HG03571 (cell line): Measurements from ENCODE around the gene LMOD1.
"Not testable (repeated sequence)": the region's sequence is repeated elsewhere in the genome, so short reads cannot be mapped to it uniquely, and the experiment has no call there.

Source experiments
- ATAC-seq: cut with Tn5 transposase; IDR thresholded peaks from one replicate; pipeline ENCODE4 v1.9.1; 2021; ENCODE audit not compliant: unreplicated experiment

The LMOD1 gene

DNA sequence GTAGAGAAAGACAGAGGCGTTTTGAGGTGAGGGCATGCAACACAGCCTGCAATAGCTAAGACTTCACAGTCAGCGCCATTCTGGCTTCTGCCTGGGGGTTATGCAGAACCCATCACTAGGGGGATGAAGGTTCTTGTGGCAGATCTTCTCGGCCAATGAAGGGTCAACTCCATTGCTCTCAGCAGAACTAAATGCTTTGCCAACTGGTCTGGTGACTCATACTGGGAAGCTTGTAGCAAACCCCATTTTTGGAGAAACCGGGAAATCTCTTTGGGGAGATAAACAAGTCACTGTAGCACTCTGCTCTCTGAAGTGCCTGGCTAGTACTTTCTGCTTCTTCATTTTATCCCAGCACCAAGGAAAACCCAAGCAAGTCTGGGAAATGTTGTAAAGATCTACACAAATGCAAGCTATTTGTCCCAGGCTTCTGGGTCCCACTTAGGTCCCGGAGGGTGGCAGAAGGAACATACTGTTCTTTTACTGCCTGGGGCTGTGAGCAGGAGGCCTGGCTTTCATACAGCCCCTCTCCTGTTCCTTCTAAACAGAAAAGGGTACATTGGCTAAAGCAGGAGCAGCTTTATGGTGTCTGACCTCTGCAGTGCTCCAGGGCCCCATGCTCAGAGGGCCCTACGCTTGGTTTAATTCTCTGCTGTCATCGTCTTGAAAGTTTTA, 28.9 kb downstream of the LMOD1 start:
- ATAC-seq = no peak

- no peak for ATAC-seq
Observed at GRCh38 chr1:201916649-201917249, 29.6 kb downstream of the LMOD1 start.

DNA sequence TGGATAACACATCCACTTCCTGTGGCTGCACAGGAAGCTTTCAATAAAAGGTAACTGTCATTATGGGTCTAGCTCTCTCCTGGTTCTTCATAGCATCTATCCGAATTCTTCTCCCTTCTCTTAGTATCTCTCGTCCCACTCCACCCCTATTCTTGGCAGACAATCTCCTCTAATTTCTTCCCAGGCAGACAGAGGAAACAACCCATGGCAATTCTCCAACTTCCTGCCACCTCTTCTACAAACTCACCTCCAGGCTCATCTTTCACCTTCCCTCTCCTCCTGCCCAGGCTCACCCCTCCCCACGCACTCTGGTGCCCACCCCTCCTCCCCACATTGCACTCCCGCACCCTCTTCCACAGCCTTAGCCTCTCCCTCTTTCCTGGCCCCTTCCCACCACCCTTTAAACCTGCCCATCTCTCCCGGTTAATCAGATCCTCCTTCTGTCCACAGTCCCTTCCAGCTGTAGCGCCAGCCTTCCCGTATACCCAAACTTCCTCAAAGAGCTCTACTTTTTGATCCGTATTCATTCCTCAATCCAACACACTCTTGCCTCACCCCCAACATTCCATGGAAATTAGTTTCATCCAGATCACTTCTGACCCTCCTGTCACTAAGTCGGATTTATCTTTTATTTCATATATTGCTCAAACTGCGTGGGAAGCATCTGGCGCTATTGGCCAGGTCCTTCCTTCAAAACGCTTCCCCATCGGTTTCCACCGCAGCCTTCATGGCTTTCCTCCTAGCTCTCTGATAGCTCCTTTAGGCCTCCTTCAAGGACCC, 31.7 kb downstream of the LMOD1 start:
- no peak for ATAC-seq

- no peak for ATAC-seq
Observed at GRCh38 chr1:201912832-201913231, 33.5 kb downstream of the LMOD1 start.

GRCh38 chr1:201911826-201912571, 34.3 kb downstream of the LMOD1 start:
- no peak for ATAC-seq

DNA sequence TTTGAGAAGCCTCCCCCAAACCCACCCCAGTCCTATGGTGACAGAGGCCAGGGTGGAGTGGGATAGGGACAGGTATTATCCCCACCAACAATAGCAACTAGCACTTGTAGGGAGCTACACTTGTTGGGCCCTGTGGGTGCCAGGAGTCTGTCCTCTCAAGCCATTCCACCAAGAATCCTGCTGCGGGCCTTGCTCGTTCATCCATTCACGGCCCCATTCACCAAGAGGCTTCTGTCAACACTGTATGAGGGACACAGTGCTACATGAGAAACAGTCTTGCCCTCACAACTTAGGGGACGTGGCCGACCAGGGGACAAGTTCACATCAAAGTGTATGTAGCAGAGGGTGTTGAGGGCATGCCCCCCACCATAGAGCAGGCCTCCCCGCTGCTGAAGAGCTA, 38.7 kb downstream of the LMOD1 start:
- ATAC-seq = no peak

GRCh38 chr1:201906336-201906735, 40.0 kb downstream of the LMOD1 start:
- no peak for ATAC-seq

DNA sequence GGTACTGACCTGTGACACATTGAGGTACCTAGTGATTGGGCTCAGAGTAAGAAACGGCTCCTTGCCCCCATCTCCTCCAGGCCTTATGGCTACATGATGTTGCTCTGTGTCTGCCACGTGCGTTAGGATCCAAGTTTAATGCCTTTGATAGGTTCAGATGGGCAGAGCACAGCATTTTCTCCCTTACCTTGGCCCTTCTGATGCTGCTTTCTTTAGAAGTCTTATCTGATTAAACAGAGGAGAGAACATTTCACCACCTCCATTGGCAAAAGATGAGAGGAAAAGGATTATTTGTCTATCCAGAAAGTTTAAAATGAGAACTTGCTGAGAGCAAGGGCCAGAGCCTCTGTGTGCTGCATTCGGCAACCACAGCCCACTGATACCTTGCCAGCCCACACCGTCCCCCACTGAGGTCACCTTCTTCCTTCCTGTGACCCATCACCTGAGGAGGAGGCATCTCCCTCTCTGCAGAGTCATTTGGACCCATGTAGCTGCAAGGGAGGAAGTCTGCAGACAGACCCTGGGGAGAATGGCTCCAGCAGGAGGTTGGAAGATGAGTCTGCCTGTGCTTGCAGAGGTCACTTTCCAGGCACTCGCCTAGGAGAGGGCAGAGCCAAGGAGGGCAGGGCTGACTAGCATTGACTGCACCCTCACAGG, 41.0 kb downstream of the LMOD1 start:
- ATAC-seq = no peak

- no peak for ATAC-seq
Observed at GRCh38 chr1:201904579-201904978, 41.8 kb downstream of the LMOD1 start.

DNA sequence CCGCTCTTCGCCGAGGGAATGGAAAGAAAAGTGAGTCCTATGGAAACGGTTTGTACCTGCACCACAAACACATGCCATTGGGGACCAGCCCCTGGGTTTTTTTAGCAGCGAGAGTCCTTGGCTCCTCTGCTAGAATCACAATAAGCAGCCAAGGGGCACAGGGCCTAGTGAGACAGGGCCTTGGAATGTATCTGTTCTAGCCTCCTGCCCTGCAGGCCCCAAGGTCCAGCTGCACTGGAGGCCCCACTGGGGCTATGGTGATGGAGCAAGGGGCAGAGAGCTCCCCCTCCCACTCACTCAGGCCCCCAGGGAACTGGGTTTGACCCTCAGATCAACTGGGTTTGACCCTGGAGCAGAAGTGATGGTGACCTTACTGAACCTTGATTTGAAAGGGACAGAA, 43.2 kb downstream of the LMOD1 start:
- no peak for ATAC-seq

GRCh38 chr1:201902198-201902597, 44.1 kb downstream of the LMOD1 start:
- ATAC-seq = no peak

GRCh38 chr1:201901036-201901435, 45.3 kb downstream of the LMOD1 start:
- ATAC-seq = not testable (repeated sequence)

DNA sequence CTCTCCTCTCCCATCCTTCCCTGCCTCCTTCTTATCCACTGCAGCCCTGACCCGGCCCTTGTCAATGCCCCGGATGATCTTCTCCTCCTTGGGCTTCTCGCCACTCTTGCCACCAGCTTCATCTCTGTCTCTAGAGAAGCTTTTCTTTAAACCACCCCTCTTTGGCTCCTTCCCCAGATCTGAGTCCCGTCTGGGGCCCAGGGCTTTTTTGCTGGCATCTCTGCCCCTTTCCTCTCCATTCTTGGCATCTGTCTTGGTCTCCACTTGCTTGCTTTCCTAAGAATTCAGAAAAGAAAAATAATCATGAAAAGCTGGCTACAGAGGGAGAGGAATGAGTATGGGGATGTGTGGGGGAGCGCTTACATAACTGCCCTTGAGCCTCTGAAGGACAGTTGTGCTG, 45.9 kb downstream of the LMOD1 start:
- no peak for ATAC-seq

DNA sequence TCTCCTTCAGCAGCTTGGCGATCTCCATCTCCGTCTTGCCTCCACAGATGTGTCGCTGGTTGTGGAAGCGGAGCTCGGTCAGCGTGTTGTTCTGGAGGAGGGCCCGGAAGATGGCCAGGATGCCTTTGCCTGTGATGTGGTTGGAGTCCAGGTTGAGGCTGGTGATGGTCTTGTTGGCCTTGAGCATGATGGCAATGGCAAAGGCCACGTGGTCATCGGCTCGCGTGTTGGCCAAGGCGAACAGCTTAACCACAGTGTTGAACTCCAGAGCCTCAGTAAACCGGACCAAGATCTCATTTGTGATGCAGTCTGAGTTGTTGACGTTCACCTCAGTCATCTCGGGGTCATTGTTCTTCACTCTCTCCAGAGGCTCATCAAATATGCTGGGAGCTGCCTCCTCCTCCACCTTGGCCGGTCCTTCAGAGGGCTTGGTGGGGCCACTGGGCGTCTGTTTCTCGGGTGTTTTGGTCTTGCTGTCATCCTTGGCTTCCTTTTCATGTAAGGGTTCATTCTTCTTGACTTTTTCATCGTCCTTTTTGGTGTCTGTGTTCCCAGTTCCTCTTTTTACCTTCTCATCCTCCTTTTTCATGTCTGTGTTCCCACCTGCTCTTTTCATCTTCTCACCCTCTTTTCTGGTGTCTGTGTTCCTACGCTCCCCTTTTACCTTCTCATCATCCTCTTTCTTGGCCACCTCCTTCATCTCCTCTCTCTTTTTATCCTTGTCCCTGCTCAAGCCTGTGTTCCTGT, 46.5 kb downstream of the LMOD1 start:
- ATAC-seq = no peak

DNA sequence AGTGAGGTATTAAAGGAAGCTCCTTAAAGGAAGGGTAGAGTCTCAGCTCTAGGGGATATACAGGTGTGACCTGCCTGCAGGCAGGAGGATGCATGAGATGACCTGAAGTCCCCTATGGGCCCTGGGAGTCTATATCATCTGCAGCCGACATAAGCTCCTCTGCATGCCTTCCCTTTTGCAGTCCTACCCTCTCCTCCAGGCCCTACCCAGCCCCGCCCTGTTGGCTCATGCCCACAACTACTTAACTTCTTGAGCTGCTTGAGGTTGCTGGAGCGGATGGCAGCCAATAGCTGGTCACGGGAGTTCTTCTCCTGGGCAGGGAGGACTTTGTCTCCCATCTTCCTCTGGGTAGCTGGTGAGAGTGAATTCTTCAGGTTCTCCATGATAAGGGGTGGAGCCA, 47.4 kb downstream of the LMOD1 start:
- no peak for ATAC-seq

DNA sequence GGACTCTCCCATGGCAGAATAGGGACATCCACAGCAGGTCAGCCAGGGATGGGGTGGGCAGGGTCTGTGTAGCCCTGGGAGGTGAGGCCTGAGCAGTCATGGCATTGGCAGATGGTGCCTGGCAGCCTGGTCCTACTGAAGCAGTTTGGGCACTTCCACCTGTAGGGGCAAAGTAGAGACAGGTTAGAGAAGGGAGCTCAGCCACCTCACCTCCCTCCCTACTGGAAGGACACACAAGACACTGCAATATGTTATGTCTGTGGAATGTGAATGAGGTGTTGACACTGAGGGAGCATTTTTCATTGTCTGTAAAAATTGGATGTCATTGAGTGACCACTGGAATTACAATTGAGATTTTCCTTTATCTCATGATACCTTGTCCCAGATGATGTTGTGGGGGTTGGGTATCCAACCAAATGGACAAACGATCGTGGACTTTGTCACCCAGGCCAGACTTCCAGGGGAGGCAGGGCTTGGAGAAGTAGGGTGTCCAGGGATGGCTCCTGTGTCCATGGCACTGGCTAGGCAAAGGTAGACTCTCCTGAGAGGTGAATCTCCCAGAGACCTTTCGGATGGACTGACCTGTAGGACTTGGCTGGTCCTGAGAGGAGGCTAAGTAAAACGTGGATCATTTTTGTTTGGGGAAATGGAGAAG, 48.0 kb downstream of the LMOD1 start:
- no peak for ATAC-seq

DNA sequence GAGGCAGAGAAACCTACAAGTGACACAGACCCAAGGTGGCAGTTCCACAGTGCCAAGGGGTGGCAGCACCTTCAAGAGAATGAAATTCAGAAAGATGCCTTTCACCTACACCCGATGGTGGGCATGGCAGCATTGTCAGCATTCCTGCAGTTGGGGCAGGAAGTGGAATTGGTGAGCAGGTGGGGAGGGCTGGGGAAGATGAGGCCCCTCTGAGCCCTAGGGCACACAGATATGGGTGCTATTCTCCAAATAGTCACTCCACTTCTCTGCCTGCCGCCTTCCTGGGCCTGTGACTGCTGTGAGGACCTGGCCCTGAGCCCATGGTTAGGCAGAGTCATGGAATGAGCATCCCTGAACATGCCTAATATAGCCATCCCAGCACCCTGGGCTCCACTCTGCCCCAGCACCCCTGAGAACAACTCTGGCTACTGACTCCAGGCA, 49.4 kb downstream of the LMOD1 start:
- ATAC-seq = no peak

DNA sequence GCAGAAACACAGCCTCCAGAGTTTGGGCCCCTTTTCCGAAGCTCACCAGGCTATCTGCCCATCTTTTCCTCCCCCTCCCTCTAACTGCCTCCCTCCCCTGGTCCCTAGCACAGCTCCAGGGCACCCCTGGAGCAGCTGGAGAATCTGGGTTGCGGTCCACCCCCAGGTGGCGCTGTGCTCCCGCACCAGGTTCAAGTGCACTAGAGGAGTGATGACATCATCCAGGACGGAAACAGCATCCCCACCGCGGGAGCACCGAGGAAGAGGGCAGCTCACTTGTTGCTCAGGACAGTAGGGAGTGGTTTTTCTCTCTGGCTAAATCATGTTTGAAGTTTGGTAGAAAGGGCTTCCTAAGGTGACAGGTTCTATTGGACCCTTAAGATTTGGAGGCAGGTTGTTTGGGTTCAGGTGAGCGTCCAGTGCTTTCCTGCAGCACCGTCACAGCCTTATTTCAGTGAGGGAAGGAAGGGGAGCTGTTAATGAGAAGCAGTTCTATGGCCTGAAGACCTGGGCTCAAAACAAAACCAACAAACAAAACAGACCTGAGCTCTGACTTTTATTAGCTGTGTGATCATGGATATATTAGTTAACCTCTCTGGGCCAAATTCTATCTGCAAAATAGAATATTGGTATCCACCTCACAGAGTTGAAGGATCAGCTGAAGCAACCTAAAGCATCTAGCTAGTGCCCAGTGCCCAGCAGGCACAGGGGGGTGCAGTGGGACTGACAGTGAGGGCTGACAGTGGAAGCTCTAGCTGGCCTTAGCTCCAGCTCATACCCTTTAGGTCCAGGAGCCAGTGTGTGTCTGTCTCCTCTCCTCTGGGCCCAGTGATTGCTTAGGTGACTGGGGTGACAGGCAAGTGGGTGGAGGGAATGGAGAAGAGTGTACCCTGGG, 50.2 kb downstream of the LMOD1 start:
- ATAC-seq = peak; percentile 74
